Measurements from ENCODE around the gene CYP4F8.

The CYP4F8 gene

GRCh38 chr19:15584541-15585115 lies 30.4 kb upstream of the CYP4F8 start:
- Histone ChIP-seq H2AFZ (ENCODE audit: low read depth, low read length) (no peak overlapping the region), H3K27me3 (ENCODE audit: low read depth, low read length) (peaks cover 6% of the 10 kb centered on the region; the same call in 1 of the 2 replicates), H3K9me3 (ENCODE audit: insufficient read depth, low read length) (no peaks in the 10 kb centered on the region), H3K27ac (ENCODE audit: low read length) (no peak overlapping the region), H3K4me1 (ENCODE audit: low read length) (no peaks in the 10 kb centered on the region), H3K79me2 (ENCODE audit: low read length) (no peaks in the 10 kb centered on the region), H3K9ac (ENCODE audit: low read length) (no peak overlapping the region), H3K36me3 (replicated peaks; ENCODE audit: low read depth, low read length) (no peaks in the 10 kb centered on the region), H3K4me2 (ENCODE audit: low read length) (no peak overlapping the region), H4K20me1 (ENCODE audit: insufficient read depth, low read length) (no peaks in the 10 kb centered on the region), H3K4me3 (ENCODE audit: low read length) (no peak overlapping the region)
- TF ChIP-seq CTCF (IDR thresholded peaks at IDR 0.05; ENCODE audit: low read depth, low read length) (peak; percentile 89), EZH2phosphoT487 (IDR thresholded peaks at IDR 0.05; ENCODE audit: low read depth) (no peak)

DNA sequence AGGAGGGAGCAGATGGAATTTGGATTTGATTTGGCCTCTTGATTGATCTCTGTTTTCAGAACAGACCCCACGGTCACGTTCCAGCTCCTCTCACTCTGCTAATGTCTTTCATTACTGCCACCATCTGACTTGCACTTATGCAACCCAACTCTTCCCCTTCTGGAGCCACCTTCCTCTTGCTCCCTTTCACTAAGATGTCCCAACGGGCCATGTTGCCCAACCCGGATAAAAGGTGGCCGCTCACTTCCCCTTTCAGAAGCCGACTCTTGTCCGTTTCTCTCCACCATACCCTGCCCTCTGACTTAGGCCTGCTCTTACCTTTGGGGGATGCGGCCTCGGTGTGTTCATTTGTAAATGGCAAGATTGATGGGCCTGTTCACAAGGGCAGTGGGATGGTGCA lies 27.4 kb upstream of the CYP4F8 start:
- Histone ChIP-seq H2AFZ (ENCODE audit: low read depth, low read length) (no peak overlapping the region), H3K9me3 (ENCODE audit: insufficient read depth, low read length) (no peaks in the 10 kb centered on the region), H3K4me3 (ENCODE audit: low read length) (no peak overlapping the region), H3K27ac (ENCODE audit: low read length) (no peak overlapping the region), H3K4me2 (ENCODE audit: low read length) (no peak overlapping the region), H3K79me2 (ENCODE audit: low read length) (no peaks in the 10 kb centered on the region), H3K4me1 (ENCODE audit: low read length) (no peaks in the 10 kb centered on the region), H3K27me3 (ENCODE audit: low read depth, low read length) (0 out of 2 replicates have a peak, but pooled peaks cover 8% of the 10 kb centered on the region), H4K20me1 (ENCODE audit: insufficient read depth, low read length) (no peaks in the 10 kb centered on the region), H3K9ac (ENCODE audit: low read length) (no peak overlapping the region), H3K36me3 (replicated peaks; ENCODE audit: low read depth, low read length) (no peaks in the 10 kb centered on the region)
- TF ChIP-seq EZH2phosphoT487 (IDR thresholded peaks at IDR 0.05; ENCODE audit: low read depth): no peak
- TF ChIP-seq CTCF (IDR thresholded peaks at IDR 0.05; ENCODE audit: low read depth, low read length): no peak

DNA sequence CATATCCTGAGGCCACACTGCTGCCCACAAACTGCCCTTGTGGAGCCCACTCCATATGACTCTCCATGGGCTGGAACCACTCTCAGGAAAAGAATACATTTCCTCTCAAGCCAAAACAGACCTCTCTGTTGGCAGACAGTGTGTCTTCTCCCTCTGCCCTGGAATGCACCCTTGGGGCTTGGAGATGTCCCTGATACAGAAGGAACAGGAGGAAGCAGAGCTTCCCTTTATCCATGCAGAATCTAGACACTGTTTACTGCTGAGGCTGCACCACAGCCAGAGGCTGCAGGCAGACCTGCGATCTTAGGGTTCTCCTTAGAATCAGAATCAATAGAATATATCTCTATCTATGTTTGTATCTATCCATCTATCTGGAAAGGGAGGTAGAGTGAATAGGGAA lies 26.8 kb upstream of the CYP4F8 start:
- Histone ChIP-seq H3K27ac (ENCODE audit: low read length) (no peak overlapping the region), H3K9me3 (ENCODE audit: insufficient read depth, low read length) (no peaks in the 10 kb centered on the region), H3K4me3 (ENCODE audit: low read length) (no peak overlapping the region), H4K20me1 (ENCODE audit: insufficient read depth, low read length) (no peaks in the 10 kb centered on the region), H3K9ac (ENCODE audit: low read length) (no peak overlapping the region), H3K36me3 (replicated peaks; ENCODE audit: low read depth, low read length) (no peaks in the 10 kb centered on the region), H3K27me3 (ENCODE audit: low read depth, low read length) (0 out of 2 replicates have a peak, but pooled peaks cover 8% of the 10 kb centered on the region), H3K4me1 (ENCODE audit: low read length) (no peaks in the 10 kb centered on the region), H3K79me2 (ENCODE audit: low read length) (no peaks in the 10 kb centered on the region), H2AFZ (ENCODE audit: low read depth, low read length) (no peak overlapping the region), H3K4me2 (ENCODE audit: low read length) (no peak overlapping the region)
- TF ChIP-seq EZH2phosphoT487 (IDR thresholded peaks at IDR 0.05; ENCODE audit: low read depth) (no peak), CTCF (IDR thresholded peaks at IDR 0.05; ENCODE audit: low read depth, low read length) (no peak)

DNA sequence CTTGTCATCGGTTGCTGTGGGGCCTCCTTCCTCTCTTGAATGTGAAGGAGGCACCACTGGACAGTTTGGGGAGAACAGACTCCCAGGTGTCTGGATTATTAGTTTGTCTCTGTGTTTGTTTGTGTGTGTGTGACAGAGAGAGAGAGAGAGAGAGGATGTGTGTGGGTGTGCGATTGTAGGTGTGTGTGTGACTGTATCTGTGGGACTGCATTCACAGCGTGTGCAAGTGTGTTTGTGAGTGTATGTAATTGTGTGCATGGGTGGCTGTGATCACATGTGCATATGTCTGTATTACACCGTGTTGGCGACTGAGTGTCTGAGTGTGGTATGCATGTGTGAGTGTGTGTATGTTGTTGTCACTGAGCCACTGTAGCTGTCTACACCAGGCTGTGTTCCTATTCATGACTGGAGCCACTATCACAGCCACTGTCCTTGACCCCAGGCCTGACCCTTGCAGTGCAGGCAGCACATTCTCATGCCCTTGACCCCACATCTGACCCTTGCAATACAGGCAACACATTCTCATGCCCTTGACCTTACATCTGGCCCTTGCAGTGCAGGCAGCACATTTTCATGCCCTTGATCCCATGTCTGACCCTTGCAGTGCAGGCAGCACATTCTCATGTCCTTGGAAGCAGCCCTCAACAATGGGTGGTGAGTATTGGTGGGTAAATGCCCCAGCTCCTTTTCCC lies 25.1 kb upstream of the CYP4F8 start:
- Histone ChIP-seq H3K27ac (ENCODE audit: low read length) (no peak overlapping the region), H3K27me3 (ENCODE audit: low read depth, low read length) (0 out of 2 replicates have a peak, but pooled peaks cover 8% of the 10 kb centered on the region), H4K20me1 (ENCODE audit: insufficient read depth, low read length) (no peaks in the 10 kb centered on the region), H3K9ac (ENCODE audit: low read length) (no peak overlapping the region), H2AFZ (ENCODE audit: low read depth, low read length) (no peak overlapping the region), H3K36me3 (replicated peaks; ENCODE audit: low read depth, low read length) (no peaks in the 10 kb centered on the region), H3K4me2 (ENCODE audit: low read length) (no peak overlapping the region), H3K4me3 (ENCODE audit: low read length) (no peak overlapping the region), H3K4me1 (ENCODE audit: low read length) (no peaks in the 10 kb centered on the region), H3K9me3 (ENCODE audit: insufficient read depth, low read length) (no peaks in the 10 kb centered on the region), H3K79me2 (ENCODE audit: low read length) (no peaks in the 10 kb centered on the region)
- TF ChIP-seq CTCF (IDR thresholded peaks at IDR 0.05; ENCODE audit: low read depth, low read length): no peak
- no peak for TF ChIP-seq EZH2phosphoT487 (IDR thresholded peaks at IDR 0.05; ENCODE audit: low read depth)

Data from OCI-LY3 (cell line).